Fibroblast of villous mesenchyme (primary cell): Measurements from ENCODE around the gene COX14. TPM values are rescaled to one million over a fixed set of nuclear protein-coding genes. Genes with fewer than 3 reads are reported as not detected.

Source experiments
- DNase-seq: peaks from one replicate; pipeline ENCODE4 v3.0.0-alpha.2; 2010; ENCODE audit warnings: low read depth
- H3K4me3 ChIP-seq: 2 replicates; pipeline ENCODE4 v1.5.1; 2011; ENCODE audit warnings: low read depth, mild to moderate bottlenecking, low read length
- CTCF ChIP-seq: IDR thresholded peaks from 2 replicates; pipeline ENCODE4 v1.5.1; 2012; ENCODE audit warnings: low read depth, mild to moderate bottlenecking, low read length; ENCODE audit not compliant: insufficient read depth
- total RNA-seq: library from RNA; depleted of rRNA; stranded (reverse); fragments of >200 nt; gene quantifications from 2 replicates; pipeline ENCODE4 v1.2.3, GENCODE V29; 2012

Gene COX14
- total RNA-seq = 36.7 and 40.3 TPM in 2 replicates

- peak; percentile 100 for DNase-seq
- TF ChIP-seq CTCF = peak; percentile 90
- H3K4me3 ChIP-seq = peak within 1 kb of the TSS; percentile 97
These were observed at the start of gene COX14 for GRCh38 chr12:50111693-50112455. Gene COX14 (plus strand): TSS chr12:50112236. CDS start chr12:50120044, 7,808 bp downstream.

GRCh38 chr12:50062728-50063460 lies 49.1 kb upstream of the COX14 start:
- H3K4me3 ChIP-seq = no peak overlapping the region
- TF ChIP-seq CTCF = no peak
- no peak for DNase-seq

GRCh38 chr12:50065726-50066310 lies 46.2 kb upstream of the COX14 start:
- no peak for TF ChIP-seq CTCF
- H3K4me3 ChIP-seq = no peak overlapping the region
- no peak for DNase-seq

- H3K4me3 ChIP-seq = no peak overlapping the region
- no peak for TF ChIP-seq CTCF
- peak; percentile 70 for DNase-seq
These were observed 45.6 kb upstream of the COX14 start for GRCh38 chr12:50066402-50066801.

GRCh38 chr12:50069069-50069468 lies 43.0 kb upstream of the COX14 start:
- DNase-seq = no peak
- TF ChIP-seq CTCF = no peak
- H3K4me3 ChIP-seq = no peak overlapping the region

- no peak for TF ChIP-seq CTCF
- DNase-seq = no peak
These were observed 42.5 kb upstream of the COX14 start for GRCh38 chr12:50069539-50069938.

More at GRCh38 chr12:50069539-50069938, 42.5 kb upstream of the COX14 start:
- no peak overlapping the region for H3K4me3 ChIP-seq
